Stimulated activated CD4-positive, alpha-beta T cell treated with anti-CD3 and anti-CD28 coated beads, Interleukin-12 subunit alpha, Interleukin-12 subunit beta, amount 100 ng/mL, for 4 hours (primary cell): Measurements from ENCODE around the gene PDIA5.

Experiments
- DNase-seq: peaks from one replicate; pipeline ENCODE4 v3.0.0-alpha.2; 2020

PDIA5 gene

DNA sequence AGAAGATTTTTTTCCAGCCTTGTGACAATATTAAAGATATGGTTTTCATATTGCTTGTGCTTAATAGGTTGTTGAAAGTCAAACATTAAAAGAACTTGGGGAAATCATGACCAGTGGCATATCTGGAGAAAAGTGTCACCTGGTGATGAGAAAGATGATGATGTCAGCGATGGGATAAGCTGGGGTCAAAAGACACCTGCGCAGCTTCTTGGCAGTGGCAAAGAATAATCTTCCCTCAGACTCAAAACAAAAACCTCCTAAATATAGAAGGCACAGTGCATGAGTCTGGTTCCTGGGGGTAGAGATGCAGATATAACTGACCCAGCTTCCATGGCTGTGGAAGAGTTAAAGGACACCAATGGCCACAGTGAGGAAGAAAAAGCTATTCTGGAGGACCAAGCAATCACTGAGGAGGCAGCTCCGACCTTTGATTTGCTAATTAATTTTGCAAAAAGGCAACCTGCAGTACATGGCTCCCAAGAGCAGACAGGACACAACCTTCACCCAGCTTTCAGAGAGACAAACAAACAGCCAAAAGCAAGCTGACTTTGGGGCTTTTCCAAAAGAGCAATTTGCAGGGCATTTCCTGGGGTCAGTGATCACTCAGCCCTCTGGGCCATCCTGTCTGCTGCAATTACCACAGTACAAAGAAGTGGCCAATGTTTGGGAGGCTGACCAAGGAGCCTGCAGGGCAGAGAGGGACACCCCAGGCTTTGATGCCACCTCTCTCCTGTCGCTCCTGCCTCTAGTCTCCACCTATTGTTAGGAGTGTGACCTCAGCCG lies 21.7 kb upstream of the PDIA5 start:
- DNase-seq = no peak

DNA sequence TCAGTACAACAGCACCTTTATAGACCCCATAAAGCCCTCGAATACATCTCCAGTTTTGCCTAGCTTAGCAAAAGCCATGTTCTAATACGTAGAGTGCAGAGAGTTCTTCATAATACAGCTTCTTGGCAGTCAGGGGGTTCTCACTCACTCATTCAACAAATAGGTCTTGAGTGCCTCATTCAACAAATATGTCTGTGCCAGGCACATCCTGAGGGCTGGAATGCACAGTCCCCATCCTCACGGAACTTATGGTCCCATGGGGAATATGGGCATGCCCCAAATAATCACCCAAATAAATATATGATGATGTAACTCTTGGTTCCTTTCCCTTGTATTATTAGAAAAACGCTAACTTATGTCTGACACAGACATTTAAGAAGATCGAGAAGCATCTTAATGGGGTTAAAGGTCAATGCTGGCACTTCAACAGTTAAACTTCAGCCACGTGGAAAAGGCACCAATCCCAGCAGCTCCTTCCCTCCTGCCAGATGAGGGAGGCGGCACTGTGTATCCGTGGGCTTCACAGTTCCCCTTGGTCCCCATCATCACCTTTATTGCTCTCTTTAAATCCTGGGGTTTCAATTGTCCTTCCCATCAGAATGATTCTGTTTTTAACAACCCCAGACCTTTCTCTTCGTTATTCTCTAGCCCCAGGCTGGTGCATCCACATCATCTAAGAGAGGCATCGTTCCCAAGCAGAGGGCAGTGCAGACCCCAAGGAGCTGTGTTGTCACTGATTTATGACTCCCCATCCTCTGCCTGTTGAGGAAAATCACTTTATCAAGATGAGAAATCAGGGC lies 20.4 kb upstream of the PDIA5 start:
- DNase-seq = no peak

GRCh38 chr3:123047062-123047319 lies 19.8 kb upstream of the PDIA5 start:
- no peak for DNase-seq

- no peak for DNase-seq
Observed at GRCh38 chr3:123048480-123049237, 18.2 kb upstream of the PDIA5 start.

DNA sequence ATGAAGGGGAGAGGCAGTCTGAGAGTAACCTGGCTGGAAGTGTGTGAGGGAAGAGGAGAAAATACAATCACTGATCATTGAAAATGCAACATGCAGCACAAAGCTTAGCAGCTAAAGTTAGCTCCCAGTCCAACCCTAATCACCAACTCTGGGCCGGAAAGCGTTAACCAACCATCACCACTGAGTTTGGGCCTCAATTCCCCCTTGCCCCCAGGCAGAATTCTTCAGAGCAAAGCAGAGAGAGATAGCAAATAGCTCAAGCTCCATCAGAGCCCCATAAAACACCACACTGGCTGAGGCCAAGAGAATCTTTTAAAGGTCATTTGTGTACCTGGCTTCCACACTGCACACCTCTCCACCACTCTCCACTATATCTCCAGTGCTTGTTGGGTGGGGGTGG lies 16.2 kb upstream of the PDIA5 start:
- DNase-seq = no peak

DNA sequence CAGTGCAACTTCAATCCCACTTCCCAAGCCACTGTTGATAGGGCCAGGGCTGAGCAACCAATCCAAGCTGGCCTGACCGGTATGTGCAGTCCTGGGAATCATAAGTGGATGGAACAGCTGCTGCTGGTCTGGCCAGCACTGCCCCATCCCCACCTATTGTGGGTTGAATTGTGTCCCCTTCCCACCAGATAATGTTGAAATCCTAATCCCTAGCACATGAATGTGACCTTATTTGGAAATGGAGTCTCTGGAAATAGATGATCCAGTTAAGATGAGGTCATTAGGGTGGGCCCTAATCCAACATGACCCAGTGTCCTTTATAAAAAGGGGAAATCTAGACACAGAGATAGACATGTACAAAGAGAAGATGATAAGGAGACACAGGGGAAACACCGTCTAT lies 13.7 kb upstream of the PDIA5 start:
- no peak for DNase-seq

DNA sequence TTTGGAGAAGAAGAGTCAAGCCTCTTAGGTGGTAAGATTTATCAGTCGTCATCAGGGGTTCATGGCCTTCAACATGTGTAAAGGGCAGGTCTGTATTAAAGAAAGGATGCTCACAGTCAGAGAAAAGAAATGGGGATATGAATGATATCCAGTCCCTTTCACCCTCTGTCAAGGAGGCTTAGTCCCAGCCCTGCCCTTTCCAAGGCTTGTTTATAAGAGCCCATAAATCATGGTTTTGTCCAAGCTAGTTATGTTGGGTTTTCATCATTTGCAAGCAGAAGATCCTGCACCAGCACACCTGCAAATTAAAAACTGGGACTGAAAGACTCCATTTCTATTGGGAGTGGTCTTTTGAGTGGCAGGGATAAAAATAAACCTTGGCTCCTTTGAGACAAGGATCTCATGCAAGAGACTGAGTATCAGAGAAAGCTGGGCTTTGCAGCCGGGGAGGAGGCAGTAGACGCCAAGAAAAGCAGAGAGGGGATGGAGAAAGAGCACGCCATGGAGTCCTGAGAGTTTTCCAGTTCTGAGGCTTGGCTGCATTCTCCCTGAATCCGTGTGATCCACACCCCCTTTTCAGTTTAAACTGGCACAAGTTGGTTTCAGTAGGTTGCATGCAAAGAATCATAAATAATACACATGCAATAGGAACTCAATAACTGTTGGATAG lies 12.6 kb upstream of the PDIA5 start:
- DNase-seq = no peak

DNA sequence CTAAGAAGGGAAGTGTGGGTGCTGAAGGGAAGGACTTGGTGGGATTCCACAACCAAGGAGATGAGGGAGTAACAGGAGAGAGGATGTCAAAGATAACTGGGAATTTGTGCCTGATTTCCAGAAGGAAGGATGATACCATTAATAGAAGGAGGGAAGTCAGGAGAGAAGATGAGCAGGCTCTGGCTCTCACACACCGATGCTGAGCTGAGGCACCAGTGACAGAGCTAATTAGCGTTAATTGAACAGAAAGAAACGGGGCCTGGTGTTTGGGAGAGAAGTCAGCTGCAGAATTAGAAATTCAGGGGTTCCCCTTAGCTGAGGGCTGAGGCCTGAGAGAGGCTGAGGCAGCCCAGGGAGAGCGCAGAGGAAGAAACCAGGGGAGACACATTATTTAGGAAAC lies 11.9 kb upstream of the PDIA5 start:
- no peak for DNase-seq

DNA sequence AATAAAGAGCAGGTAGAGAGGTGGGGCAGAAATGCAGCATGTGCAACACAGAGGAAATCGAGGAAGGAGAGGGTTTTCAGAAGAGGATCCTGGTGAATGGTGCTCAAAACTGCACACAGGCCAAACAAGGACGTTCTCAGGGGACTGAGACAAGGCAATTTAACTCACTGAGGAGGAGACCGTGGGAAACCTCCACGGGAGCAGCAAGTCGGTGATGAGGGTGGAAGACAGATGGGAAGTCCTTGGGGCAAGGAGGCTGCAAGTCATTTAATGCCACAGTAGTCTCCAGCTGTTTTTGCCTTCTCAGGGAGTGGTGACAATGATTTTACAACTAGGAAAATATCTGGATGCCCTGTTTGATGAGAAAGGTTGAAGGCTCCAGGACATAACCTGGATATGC lies 11.5 kb upstream of the PDIA5 start:
- no peak for DNase-seq

- DNase-seq = no peak
Observed at GRCh38 chr3:123058505-123058904, 8.3 kb upstream of the PDIA5 start.

DNA sequence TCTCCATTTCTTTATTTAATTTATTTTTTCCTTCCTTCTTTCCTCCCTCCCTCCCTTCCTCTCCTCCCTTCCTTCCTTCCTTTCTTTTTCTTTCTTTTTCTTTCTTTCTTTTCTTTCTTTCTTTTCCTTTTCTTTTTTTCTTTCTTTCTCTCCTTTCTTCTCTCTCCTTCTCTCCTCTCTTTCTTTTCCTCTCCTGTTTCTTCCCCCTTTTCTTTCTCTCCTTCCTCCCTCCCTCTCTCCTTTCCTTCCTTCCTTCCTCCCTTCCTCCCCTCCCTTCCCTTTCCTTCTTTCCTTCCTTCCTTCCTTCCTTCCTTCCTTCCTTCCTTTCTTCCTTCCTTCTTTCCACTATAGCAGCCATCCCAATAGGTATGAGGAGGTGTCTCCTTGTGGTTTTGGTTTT lies 6.8 kb upstream of the PDIA5 start:
- no peak for DNase-seq

DNA sequence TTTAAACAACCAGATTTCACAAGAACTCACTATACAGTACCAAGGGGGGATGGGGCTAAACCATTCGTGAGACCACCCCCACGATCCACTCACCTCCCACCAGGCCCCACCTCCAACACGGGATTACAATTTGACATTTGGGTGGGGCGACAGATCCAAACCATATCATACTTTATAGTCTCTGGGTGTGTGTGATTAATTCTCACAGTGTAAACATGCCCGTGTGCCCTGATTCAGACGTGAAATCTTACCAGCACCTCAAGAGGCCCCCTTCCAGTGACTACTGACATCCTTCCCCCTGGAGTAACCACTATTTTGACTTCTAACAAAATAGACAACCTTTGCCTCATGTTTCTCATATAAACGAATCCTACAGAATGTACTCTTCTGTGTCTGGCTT lies 5.0 kb upstream of the PDIA5 start:
- no peak for DNase-seq

- no peak for DNase-seq
Observed at GRCh38 chr3:123063034-123063433, 3.8 kb upstream of the PDIA5 start.

DNA sequence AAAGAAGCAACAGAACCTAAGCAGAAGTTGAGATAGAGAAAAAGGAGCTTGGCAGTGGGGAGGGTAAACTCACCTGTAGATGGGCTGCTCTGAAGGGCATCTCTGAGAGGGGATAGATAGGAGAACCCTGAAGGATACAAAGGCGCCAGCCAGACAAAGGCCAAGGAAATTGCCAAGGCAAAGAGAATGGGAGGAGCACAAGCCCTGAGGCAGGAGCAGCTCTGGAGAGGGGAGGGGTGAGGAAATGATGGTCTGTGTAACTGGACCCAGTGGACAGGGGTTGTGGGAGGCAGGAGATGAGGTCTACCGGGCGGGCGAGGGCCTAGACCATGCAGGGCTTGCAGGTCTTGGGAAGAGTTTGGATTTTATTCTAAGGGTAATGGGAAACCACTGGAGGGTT lies 2.3 kb upstream of the PDIA5 start:
- DNase-seq = no peak

- no peak for DNase-seq
Observed at GRCh38 chr3:123064914-123065313, 1.9 kb upstream of the PDIA5 start.

DNA sequence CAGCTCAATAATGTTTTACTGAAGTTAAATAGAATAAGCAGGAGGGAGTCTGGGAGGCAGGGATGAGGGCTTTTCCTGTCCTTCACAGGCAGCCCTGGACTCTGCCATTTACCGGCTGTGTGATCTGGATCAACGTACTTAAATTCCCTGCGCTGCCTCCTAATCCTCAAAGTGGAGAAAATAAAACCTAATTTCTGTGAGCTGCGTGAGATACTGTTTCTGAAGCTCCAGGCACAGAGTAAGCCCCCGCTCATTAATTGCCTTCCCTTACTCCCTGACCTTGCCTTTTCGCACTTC lies 278 bp upstream of the PDIA5 start:
- no peak for DNase-seq

GRCh38 chr3:123067689-123068600 lies 1.1 kb downstream of the PDIA5 start:
- no peak for DNase-seq

DNA sequence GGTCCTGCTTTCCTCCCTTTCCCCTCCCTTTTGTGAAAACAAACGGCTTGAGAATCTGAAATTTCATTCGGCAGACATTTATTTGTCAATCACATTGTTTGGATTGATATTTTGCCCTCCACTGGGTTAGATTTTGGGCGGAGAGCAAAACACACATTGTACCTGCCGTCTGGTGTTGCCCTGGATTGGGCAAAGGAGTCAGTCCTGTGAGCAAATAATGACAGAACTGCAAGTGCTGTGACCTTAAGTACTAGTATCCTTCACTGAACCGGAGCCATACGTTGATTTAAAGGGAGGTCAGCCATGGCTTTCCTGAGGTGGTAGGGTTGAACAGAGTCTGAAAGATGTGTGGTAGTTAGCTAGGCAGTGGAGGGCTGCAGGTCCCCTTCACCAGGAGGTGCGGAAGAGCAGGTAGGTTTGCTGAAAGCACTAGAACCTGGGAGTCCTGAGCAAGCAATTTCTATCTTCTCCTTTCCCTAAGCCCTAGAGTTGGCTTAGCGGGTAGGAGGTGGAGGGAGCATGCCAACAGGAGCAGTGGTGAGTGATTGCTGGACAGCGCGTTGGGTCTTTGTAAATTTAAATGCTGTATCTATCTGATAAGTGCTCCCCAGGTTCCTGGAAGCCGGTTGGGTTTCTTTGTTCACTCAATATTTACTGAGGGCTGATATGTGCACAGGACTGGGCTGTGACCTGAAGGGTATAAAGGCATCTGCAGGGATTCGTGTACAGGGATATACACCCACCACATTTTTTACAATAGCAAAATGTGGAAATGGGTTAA lies 2.0 kb downstream of the PDIA5 start:
- DNase-seq = no peak

DNA sequence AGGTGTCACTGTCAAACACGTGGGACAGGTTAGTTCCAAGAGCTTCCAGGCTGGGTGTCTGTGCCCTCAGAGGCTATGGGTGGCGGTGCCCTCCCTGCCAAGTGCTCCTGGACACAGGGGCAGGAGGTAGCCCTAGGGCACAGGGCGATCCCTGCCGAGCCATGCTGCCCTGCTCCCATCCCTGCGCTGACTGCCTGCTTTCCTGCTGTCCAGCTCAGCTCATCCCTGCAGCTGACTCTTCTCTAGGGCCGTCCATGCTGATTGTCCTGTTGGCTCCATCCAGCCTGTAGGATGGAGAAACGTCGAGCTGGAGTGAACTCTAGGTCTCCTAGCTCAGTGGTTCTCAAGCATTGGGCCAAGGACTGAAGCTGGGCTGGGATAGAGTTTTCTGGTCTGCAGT lies 3.7 kb downstream of the PDIA5 start:
- no peak for DNase-seq

DNA sequence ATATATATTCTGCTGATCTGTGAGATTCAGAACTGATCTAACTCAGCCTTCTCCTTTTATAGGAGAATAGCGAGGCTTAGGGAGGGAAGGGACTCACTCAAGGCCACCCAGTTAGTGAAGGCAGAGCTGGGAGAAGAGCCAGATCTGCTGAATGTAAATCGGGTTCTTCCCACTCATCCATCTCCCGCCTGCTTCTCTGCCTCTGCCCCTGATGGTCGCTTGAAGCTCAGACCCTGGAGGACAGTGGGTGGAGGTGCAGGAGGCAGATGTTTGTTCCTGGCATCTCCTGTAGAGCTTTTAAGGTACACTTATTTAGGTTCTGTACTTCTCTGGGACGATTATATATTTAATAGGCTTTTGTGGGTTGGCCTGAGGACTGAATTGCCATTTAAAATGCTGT lies 4.3 kb downstream of the PDIA5 start:
- no peak for DNase-seq

DNA sequence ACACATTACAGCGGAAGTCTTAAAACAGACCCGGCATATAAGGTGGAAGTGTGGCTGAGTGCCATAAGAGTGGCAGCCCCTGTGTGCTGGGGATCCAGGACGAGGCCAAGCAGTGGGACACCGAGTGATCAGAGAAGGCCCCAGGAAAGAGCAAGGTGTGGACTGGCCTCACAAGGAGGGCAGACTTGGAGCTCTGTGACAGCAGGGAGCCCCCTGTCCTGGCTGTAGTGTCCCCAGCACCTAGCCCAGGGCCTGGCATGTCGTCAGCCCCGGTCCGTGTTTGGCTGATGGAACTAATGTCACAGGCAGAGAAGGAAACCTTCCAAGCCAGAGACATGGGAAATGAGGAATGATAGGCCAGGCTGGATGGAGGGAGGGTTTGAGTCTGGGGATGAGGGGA lies 4.8 kb downstream of the PDIA5 start:
- no peak for DNase-seq

GRCh38 chr3:123072152-123072551 lies 5.3 kb downstream of the PDIA5 start:
- DNase-seq = no peak
